GM13976 (cell line): ENCODE measurements around the gene ZNF621.
"Not testable (repeated sequence)": the region's sequence is repeated elsewhere in the genome, so short reads cannot be mapped to it uniquely, and the experiment has no call there.

ENCODE experiments used
- DNase-seq: peaks from one replicate; pipeline ENCODE4 v3.0.0; 2012; ENCODE audit warnings: low spot score
- in situ Hi-C: fragments of 300-500 bp; cut with MboI; formaldehyde crosslinking; loops from one replicate; pipeline ENCODE4 v1.12.0; 2022; ENCODE audit warnings: low sequenced_read_pairs, mixed read lengths, inconsistent platforms; ENCODE audit not compliant: unreplicated experiment
- TF ChIP-seq, protein P1 (sequence below): IDR thresholded peaks from 2 replicates; pipeline ENCODE4 v1.5.1; 2012; ENCODE audit warnings: borderline replicate concordance, mild to moderate bottlenecking; ENCODE audit not compliant: insufficient read depth; ENCODE audit errors: extremely low read depth, missing control alignments, control extremely low read depth

Gene ZNF621

GRCh38 chr3:40532252-40532651, 7.5 kb downstream of the ZNF621 start:
- in situ Hi-C loops = no loop called here
- TF ChIP-seq, protein P1, sequence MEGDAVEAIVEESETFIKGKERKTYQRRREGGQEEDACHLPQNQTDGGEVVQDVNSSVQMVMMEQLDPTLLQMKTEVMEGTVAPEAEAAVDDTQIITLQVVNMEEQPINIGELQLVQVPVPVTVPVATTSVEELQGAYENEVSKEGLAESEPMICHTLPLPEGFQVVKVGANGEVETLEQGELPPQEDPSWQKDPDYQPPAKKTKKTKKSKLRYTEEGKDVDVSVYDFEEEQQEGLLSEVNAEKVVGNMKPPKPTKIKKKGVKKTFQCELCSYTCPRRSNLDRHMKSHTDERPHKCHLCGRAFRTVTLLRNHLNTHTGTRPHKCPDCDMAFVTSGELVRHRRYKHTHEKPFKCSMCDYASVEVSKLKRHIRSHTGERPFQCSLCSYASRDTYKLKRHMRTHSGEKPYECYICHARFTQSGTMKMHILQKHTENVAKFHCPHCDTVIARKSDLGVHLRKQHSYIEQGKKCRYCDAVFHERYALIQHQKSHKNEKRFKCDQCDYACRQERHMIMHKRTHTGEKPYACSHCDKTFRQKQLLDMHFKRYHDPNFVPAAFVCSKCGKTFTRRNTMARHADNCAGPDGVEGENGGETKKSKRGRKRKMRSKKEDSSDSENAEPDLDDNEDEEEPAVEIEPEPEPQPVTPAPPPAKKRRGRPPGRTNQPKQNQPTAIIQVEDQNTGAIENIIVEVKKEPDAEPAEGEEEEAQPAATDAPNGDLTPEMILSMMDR = no peak
- DNase-seq = no peak

DNA sequence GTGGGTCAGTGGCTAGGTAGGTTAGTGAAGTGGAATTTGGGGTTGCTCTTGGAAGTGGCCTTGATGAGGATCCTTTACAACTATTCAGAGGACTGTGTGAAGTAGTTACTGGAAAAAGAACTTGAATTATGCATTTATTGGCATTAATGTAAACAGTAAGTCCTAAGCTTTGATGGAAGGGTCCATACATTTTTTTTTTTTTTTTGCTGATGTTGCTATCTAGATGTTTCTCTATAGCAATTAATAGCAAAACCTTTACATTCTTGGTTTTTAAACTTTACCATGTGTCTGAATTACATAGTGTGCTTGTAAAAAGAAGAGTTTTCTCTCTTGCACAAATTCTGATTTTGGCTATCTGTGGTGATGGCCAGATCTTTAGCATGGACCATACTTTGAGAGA, 9.5 kb downstream of the ZNF621 start:
- TF ChIP-seq, protein P1 = no peak
- in situ Hi-C loops = no loop called here
- no peak for DNase-seq

DNA sequence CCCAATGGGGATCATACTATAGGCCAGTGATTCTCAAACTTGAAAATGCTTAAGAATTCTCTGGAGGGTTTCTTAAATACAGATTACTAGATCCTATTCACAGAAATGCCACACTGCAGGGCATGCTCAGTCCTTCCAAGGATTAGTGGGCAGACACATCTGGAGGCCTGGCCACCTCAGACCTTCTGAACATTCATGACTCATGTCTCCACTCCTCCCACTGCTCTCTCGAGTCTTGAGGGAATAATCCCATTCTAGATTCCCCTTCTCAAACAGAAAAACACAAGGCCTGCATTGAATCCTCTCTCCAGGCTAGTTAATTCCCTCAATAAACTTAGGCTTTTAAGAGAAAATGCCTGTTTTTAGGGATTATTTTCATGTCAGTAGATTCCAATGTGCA, 22.1 kb downstream of the ZNF621 start:
- DNase-seq = no peak
- in situ Hi-C loops = no loop called here
- TF ChIP-seq, protein P1 = no peak

GRCh38 chr3:40550167-40550566, 25.4 kb downstream of the ZNF621 start:
- TF ChIP-seq, protein P1 = no peak
- in situ Hi-C loops = no loop called here
- DNase-seq = no peak

DNA sequence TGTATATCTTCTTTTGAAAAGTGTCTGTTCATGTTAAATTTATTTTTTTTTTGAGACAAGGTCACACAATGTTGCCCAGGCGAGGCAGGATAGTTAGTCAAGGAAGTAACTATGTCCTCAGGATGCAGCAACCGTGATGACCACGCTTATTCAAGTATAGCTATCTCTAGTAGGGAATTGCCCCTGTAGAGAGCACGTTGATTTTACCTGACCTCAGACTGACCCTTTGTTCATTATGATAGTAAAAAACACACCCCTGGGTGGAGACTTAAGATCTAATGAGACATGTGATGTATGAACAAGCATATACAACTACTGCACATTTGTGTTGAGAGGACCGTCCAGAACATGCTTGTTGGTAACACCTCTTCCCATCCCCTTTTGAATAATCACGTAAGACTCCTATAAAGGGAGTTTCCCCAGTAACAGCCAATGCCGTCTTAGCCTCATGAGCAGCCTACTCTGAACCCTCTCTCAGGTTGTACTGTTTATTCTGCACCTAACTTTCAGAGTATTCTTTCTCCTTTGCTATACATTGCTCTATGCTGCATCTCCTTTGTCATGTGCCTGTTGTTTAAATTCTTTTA, 32.9 kb downstream of the ZNF621 start:
- DNase-seq = peak; percentile 16
- TF ChIP-seq, protein P1 = no peak
- in situ Hi-C loops = no loop called here

- in situ Hi-C loops, DNase-seq: not testable (repeated sequence)
Measured at GRCh38 chr3:40562482-40562881, 37.7 kb downstream of the ZNF621 start.

DNA sequence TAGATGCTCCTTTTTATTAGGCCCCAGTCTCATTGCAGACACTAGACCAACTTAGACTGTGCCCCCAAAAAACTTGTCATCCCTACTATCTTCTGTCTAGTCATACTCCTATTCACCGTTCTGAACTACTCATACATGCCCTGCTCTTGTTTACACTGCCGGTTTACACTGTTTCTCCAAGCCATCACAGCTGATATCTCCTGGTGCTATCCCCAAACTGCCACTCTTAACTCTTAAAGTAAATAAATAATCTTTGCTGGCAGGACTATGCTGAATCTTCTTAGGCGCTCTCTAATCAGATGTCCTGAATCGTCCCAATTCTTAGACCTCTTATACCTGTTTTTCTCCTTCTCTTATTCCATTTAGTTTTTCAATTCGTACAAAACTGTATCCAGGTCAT, 40.9 kb downstream of the ZNF621 start:
- DNase-seq, in situ Hi-C loops: not testable (repeated sequence)

- DNase-seq = no peak
- TF ChIP-seq, protein P1 = no peak
- in situ Hi-C loops = no loop called here
Measured at GRCh38 chr3:40566694-40567093, 41.9 kb downstream of the ZNF621 start.
